Measurements from ENCODE around the gene TMEM270. TPM values are rescaled to one million over a fixed set of nuclear protein-coding genes. Genes with fewer than 3 reads are reported as not detected.

TMEM270 gene
- total RNA-seq, 1 experiment from 2014 or later, result 1.1 TPM

DNA sequence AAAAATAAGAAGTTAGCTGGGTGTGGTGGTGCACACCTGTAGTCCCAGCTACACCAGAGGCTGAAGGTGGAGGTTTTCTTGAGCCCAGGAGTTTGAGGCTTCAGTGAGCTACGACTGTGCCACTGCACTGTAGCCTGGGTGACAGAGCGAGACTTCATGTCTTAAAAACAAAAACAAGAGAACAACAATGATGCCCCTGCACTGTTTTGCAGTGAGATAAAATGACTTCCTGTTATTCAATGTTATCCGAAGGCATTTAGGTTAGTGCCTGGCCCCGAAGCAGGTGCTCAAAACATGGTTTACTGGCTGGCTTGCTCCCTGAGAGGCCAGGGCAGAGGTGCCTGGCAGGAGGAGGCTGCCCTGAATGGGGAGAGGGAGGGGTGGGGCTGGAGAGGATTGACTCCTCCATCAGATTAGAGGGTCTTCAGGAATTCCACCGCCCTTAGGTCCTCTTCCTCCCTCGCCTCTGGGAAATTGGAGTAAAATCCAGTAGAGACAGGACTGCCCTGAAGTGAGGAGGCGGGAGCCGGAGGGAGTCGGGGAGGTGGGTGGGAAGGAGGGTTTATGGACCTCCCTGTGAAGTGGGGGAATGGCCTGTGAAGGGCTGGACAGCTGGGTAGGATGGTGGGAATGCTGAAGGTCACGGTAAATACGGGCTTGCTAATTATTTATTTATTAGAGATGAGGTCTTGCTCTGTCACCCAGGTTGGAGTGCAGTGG is 36.9 kb upstream of the TMEM270 start:
- TF ChIP-seq, protein P1, sequence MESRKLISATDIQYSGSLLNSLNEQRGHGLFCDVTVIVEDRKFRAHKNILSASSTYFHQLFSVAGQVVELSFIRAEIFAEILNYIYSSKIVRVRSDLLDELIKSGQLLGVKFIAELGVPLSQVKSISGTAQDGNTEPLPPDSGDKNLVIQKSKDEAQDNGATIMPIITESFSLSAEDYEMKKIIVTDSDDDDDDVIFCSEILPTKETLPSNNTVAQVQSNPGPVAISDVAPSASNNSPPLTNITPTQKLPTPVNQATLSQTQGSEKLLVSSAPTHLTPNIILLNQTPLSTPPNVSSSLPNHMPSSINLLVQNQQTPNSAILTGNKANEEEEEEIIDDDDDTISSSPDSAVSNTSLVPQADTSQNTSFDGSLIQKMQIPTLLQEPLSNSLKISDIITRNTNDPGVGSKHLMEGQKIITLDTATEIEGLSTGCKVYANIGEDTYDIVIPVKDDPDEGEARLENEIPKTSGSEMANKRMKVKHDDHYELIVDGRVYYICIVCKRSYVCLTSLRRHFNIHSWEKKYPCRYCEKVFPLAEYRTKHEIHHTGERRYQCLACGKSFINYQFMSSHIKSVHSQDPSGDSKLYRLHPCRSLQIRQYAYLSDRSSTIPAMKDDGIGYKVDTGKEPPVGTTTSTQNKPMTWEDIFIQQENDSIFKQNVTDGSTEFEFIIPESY (IDR thresholded peaks at IDR 0.05; ENCODE audit: extremely low read depth, insufficient replicate concordance, low read length), result no peak
- TF ChIP-seq JUND (IDR thresholded peaks at IDR 0.05) (no peak), EZH2 (IDR thresholded peaks at IDR 0.05) (no peak), EZH2phosphoT487 (IDR thresholded peaks at IDR 0.05; ENCODE audit: borderline replicate concordance) (no peak), RAD21 (IDR thresholded peaks at IDR 0.05; ENCODE audit: low read depth) (no peak), YY1 (IDR thresholded peaks at IDR 0.05; ENCODE audit: extremely low read depth, insufficient replicate concordance, low read depth, low read length) (no peak), CBX3 (IDR thresholded peaks at IDR 0.05; ENCODE audit: low read depth) (no peak), CEBPB (IDR thresholded peaks at IDR 0.05; ENCODE audit: low read depth) (no peak), POLR2AphosphoS5 (IDR thresholded peaks at IDR 0.05; ENCODE audit: low read depth, low read length) (no peak), SRF (IDR thresholded peaks at IDR 0.05; ENCODE audit: low read depth) (no peak), POLR2A (IDR thresholded peaks at IDR 0.05; ENCODE audit: borderline replicate concordance, extremely low read depth, insufficient read depth, insufficient read length) (no peak)
- TF ChIP-seq, protein P2, sequence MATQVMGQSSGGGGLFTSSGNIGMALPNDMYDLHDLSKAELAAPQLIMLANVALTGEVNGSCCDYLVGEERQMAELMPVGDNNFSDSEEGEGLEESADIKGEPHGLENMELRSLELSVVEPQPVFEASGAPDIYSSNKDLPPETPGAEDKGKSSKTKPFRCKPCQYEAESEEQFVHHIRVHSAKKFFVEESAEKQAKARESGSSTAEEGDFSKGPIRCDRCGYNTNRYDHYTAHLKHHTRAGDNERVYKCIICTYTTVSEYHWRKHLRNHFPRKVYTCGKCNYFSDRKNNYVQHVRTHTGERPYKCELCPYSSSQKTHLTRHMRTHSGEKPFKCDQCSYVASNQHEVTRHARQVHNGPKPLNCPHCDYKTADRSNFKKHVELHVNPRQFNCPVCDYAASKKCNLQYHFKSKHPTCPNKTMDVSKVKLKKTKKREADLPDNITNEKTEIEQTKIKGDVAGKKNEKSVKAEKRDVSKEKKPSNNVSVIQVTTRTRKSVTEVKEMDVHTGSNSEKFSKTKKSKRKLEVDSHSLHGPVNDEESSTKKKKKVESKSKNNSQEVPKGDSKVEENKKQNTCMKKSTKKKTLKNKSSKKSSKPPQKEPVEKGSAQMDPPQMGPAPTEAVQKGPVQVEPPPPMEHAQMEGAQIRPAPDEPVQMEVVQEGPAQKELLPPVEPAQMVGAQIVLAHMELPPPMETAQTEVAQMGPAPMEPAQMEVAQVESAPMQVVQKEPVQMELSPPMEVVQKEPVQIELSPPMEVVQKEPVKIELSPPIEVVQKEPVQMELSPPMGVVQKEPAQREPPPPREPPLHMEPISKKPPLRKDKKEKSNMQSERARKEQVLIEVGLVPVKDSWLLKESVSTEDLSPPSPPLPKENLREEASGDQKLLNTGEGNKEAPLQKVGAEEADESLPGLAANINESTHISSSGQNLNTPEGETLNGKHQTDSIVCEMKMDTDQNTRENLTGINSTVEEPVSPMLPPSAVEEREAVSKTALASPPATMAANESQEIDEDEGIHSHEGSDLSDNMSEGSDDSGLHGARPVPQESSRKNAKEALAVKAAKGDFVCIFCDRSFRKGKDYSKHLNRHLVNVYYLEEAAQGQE (IDR thresholded peaks at IDR 0.05; ENCODE audit: low read depth), result no peak
- Histone ChIP-seq H3K9ac (ENCODE audit: low read length) (peak overlapping the region; percentile 61), H2AFZ (ENCODE audit: low read depth, low read length, poor library complexity, severe bottlenecking) (no peak overlapping the region), H4K20me1 (ENCODE audit: insufficient read depth) (no peaks in the 10 kb centered on the region), H3K27ac (ENCODE audit: low read depth, low read length) (peak overlapping the region; percentile 82), H3K27me3 (ENCODE audit: insufficient read depth, low read length) (no peaks in the 10 kb centered on the region), H3K9me3 (ENCODE audit: control insufficient read depth in 1 of 2, insufficient read depth in 1 of 2, low read depth in 1 of 2, low read length in 2 of 2) (no peaks in the 10 kb centered on the region), H3K4me3 (replicated peaks in 1 of 2; ENCODE audit: low read depth in 1 of 2, low read length in 2 of 2) (no peak overlapping the region), H3K4me2 (ENCODE audit: low read length) (peak overlapping the region; percentile 94), H3K36me3 (ENCODE audit: control insufficient read depth in 1 of 2, insufficient read depth in 2 of 2, low read length in 2 of 2) (no peaks in the 10 kb centered on the region), H3K4me1 (ENCODE audit: control insufficient read depth in 1 of 2, insufficient read depth in 2 of 2, low read length in 2 of 2) (peaks cover 71 to 85% of the 10 kb centered on the region in 2 experiments), H3K9me2 (ENCODE audit: insufficient read depth) (no peaks in the 10 kb centered on the region), H3K79me2 (ENCODE audit: insufficient read depth, low read length) (no peaks in the 10 kb centered on the region; the same call in 1 of the 2 replicates)
- ChIA-PET POLR2A (interaction anchor here (1.6 to 3.5 kb wide), 3 partner anchors 9 to 26 kb away, joined by 4 to 30 read pairs (median 8); no protein-coding TSS in a partner anchor), RAD21 (ENCODE audit: low non-redundant PET in 1 of 2, low total read pairs in 2 of 2, uncharacterized antibody in 2 of 2, unreplicated experiment in 2 of 2) (no interaction called here), CTCF (no interaction called here)
- BruUV-seq (replicated peaks), result no TSS peak
- DNase-seq (ENCODE audit: low read depth, low spot score) (no peak), ATAC-seq (no peak)
- intact Hi-C loops (cut with micrococcal nuclease), result loop anchor here (2.0 kb wide), 1 partner anchor 15 kb away; no protein-coding TSS in a partner anchor

Measured in HCT116 (cell line).